Limb (tissue), 2 donors: ENCODE data around the gene ABHD11.
"Not testable (repeated sequence)": the region's sequence is repeated elsewhere in the genome, so short reads cannot be mapped to it uniquely, and the experiment has no call there.

ENCODE experiments used
- DNase-seq, 2 donors: peaks; one replicate each; pipeline ENCODE4 v3.0.0-alpha.2; 2016; ENCODE audit errors: extremely low spot score in 2 of 2

ABHD11 gene

GRCh38 chr7:73738612-73739386, at the start of gene ABHD11:
TSS of gene ABHD11 (minus strand) at chr7:73738802. CDS start at chr7:73738770, 32 bp downstream.
- DNase-seq: peak; percentile 93 to 100

GRCh38 chr7:73787786-73788048, 49.1 kb upstream of the ABHD11 start:
- not testable (repeated sequence) for DNase-seq

- no peak for DNase-seq
Observed at GRCh38 chr7:73786588-73786987, 48.0 kb upstream of the ABHD11 start.

GRCh38 chr7:73779517-73779916, 40.9 kb upstream of the ABHD11 start:
- DNase-seq: no peak

GRCh38 chr7:73778801-73779389, 40.3 kb upstream of the ABHD11 start:
- no peak for DNase-seq

- DNase-seq: no peak
Observed at GRCh38 chr7:73774923-73775322, 36.3 kb upstream of the ABHD11 start.

- no peak for DNase-seq
Observed at GRCh38 chr7:73773700-73774517, 35.3 kb upstream of the ABHD11 start.

GRCh38 chr7:73770860-73771670, 32.5 kb upstream of the ABHD11 start:
- DNase-seq: no peak

GRCh38 chr7:73770002-73770859, 31.6 kb upstream of the ABHD11 start, which contains the start of gene CLDN3:
TSS of gene CLDN3 (minus strand) at chr7:73770270. CDS start at chr7:73770049, 221 bp downstream.
- peak in 1 of 2 donors; percentile 43 for DNase-seq

- no peak for DNase-seq
Observed at GRCh38 chr7:73769481-73770001, 30.9 kb upstream of the ABHD11 start.

GRCh38 chr7:73768641-73769480, 30.3 kb upstream of the ABHD11 start:
- no peak for DNase-seq

- no peak for DNase-seq
Observed at GRCh38 chr7:73766556-73767229, 28.1 kb upstream of the ABHD11 start.

- no peak for DNase-seq
Observed at GRCh38 chr7:73762659-73762999, 24.0 kb upstream of the ABHD11 start.

- no peak for DNase-seq
Observed at GRCh38 chr7:73761854-73762658, 23.5 kb upstream of the ABHD11 start.

- no peak for DNase-seq
Observed at GRCh38 chr7:73758581-73759138, 20.1 kb upstream of the ABHD11 start.

- DNase-seq: no peak
Observed at GRCh38 chr7:73749931-73750776, 11.6 kb upstream of the ABHD11 start.

GRCh38 chr7:73746378-73746777, 7.8 kb upstream of the ABHD11 start:
- no peak for DNase-seq
